ENCODE measurements around the gene CDH4.

CDH4 gene

DNA sequence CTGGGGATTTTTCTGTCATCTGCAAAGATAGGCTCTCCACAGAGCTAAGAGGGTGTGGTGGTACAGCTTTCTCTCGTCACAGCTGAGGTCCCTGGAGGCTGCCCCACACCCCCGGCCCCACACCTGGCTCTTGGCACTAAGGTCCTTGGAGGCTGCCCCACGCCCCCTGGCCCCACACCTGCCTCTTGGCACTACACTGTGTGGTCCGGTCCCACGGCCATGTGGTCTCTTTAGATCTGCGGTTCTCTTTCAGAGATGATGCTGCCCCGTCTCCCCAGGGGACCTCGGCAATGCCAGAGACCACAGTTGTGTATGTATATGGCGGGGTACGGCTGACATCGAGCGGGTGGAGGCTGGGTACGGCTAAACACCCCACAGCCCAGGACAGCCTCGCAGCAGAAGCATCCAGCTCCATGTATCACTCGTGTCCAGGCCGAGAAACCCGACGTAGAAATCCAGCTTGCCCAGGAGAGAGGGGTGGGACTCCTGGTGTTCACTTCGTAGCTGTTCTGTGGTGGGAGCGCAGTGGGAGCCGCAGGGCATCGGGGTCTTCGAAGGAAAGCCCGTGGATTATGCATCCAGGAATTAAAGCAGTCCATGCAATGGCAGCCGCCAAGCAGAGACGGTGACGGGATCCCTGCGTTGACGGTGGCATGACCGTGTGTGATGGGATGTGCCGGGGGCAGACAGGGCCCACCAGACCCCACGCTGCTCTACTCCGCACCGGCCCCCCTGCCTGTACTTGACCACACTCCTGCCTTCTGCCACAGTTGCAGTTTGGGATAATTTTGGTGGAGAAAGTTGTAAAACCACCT is 292.1 kb downstream of the CDH4 start:
- in situ Hi-C loops (cut with MboI; ENCODE audit: low sequenced_read_pairs), result no loop called here

GRCh38 chr20:61544910-61545889 is 293.1 kb downstream of the CDH4 start:
- in situ Hi-C loops (cut with MboI; ENCODE audit: low sequenced_read_pairs), result no loop called here

GRCh38 chr20:61546641-61547040 is 294.6 kb downstream of the CDH4 start:
- in situ Hi-C loops (cut with MboI; ENCODE audit: low sequenced_read_pairs), result no loop called here

DNA sequence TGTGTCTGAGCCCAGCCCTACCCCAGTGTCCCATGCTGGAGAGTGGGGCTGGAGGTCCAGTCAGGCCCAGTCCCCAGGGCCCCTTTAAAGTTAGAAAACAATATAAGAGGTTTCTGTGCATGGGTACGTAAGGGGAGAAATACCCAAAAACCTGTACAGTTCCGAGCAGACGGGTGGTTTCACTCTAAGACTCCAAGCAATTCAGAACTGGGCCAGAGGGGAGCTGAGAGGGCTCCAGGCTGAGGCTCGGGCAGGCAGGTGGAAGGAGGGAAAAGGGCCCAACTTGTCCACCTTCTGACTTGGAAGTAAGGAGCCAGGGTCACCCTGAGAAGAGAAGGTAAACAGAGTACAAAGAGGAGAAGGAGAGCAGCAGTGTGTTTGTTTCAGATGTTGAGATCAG is 296.0 kb downstream of the CDH4 start:
- in situ Hi-C loops (cut with MboI; ENCODE audit: low sequenced_read_pairs), result no loop called here

DNA sequence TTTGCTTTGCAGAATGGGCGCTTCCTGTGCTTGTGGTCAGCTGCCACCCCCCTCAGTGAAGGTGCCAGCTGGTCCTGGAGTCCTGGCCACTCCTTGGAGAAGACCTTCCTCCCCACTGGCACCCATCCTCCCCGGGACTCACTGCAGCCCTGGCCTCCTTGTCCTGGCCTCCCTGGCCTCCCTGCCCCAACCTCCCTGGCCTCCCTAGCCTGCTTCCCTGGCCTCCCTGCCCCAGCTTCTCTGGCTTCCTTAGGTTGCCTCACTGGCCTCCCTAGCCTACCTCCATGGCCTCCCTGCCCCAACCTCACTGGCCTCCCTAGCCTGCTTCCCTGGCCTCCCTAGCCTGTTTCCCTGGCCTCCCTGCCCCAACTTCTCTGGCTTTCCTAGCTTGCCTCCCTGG is 297.8 kb downstream of the CDH4 start:
- in situ Hi-C loops (cut with MboI; ENCODE audit: low sequenced_read_pairs), result no loop called here

GRCh38 chr20:61551401-61551800 is 299.3 kb downstream of the CDH4 start:
- in situ Hi-C loops (cut with MboI; ENCODE audit: low sequenced_read_pairs), result no loop called here

DNA sequence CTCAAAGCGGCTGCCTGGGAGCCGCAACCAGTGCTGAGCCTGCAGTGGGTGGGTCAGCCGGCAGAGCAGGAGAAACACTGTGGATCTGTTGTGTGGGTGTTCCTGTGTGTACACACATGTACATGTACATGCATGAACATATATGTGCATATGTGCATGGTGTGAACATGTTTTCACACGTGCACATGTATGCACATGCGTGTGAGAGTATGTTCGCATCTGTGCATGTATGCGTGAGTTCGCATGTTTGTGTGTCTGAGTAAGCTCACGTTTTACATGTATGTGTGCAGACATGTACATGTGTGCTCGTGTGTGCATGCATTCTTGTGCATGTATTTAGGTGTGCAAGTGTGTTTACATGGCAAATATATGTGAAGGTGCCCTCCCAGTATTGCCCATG is 302.6 kb downstream of the CDH4 start:
- in situ Hi-C loops (cut with MboI; ENCODE audit: low sequenced_read_pairs), result no loop called here

DNA sequence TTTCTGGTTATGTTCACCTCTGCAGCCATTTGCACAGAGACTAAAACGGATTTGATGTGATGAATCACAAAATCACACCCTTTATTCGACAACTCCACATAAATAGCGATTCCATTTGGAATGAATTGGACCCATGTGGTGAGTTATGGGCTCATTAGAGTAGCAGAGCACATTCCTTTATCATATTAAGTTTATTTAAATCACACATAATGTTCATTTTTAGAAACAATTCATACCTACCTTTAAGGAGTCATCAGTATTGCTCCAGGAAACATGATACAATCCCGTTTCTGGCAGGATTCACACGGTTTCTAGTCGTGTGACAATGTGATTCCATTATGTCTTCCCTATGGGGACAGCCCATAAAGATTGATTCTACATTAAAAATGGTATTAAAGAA is 303.5 kb downstream of the CDH4 start:
- in situ Hi-C loops (cut with MboI; ENCODE audit: low sequenced_read_pairs), result no loop called here

GRCh38 chr20:61556111-61556510 is 304.1 kb downstream of the CDH4 start:
- in situ Hi-C loops (cut with MboI; ENCODE audit: low sequenced_read_pairs), result no loop called here

DNA sequence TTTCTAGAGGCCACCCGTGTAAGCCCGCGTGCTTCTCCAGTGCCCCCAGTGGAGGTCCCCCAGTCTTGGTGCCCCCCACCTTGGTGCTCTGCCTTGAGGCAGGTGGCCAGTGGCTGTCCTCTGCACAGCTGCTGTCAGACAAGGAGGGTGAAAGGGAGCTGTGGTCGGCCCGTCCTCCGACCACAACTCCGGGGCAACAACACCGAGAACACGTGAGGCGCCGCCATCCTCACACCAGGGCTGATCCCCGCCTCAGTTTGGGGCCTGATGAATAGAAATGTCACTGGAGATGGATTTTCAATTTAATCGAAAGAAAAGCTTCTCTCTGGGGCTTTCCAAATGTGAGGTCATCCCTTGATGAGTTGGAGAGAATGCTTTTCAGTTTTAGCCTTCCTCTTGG is 304.6 kb downstream of the CDH4 start:
- in situ Hi-C loops (cut with MboI; ENCODE audit: low sequenced_read_pairs), result no loop called here

- in situ Hi-C loops (cut with MboI; ENCODE audit: low sequenced_read_pairs), result no loop called here
Measured at GRCh38 chr20:61557621-61558020, 305.6 kb downstream of the CDH4 start.

- in situ Hi-C loops (cut with MboI; ENCODE audit: low sequenced_read_pairs), result no loop called here
Measured at GRCh38 chr20:61558726-61559125, 306.7 kb downstream of the CDH4 start.

DNA sequence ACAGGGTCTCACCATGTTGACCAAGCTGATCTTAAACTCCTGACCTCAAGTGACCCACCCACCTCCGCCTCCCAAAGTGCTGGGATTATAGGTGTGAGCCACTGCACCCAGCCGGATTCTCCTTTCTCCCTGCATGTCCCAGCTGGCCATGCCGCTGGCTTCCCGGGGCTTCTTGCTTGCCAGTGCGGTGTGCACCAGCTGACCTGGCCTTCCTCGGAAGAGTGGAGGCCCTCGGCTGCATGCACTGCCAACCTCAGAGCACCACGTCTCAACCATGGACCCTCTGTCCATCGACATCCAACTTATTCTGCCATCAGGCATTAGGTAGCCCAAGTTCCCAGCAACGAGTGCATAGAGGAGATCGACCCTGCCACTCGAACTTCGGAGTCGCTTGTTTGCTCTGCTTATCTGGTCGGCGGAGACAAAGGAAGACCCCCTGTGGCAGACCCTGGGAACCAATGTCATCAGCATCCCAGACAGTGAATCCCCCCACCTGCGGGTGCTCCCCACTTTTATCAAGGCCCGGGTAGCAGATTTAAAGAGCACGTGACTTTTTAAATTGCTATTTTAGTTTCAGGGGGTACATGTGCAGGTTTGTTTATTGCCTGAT is 307.8 kb downstream of the CDH4 start:
- in situ Hi-C loops (cut with MboI; ENCODE audit: low sequenced_read_pairs), result no loop called here

DNA sequence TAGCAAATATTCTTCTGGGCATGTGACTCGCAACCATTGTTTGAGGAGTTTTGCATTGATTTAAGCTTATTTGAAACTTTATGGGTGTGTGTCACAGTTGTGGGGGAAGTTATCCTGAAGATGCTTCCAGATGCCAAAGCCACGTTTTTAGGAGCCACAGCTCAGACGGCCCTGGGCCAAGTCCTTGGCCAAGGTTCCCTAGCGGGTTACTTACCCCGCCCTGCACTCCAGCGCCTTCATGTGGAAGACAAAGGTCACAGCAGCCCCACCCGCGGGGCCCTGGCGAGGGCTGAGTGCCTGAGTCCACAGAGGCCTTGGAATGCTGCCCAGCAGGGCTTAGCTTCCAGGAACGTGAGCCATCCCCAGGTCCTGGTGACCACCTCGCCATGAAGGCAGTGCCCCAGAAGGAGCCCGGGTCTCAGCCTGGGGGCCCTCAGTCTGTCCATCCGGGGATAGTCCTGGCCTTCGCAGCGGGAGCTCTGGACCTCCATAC is 308.3 kb downstream of the CDH4 start:
- in situ Hi-C loops (cut with MboI; ENCODE audit: low sequenced_read_pairs), result no loop called here

GRCh38 chr20:61561111-61561830 is 309.2 kb downstream of the CDH4 start:
- in situ Hi-C loops (cut with MboI; ENCODE audit: low sequenced_read_pairs), result no loop called here

DNA sequence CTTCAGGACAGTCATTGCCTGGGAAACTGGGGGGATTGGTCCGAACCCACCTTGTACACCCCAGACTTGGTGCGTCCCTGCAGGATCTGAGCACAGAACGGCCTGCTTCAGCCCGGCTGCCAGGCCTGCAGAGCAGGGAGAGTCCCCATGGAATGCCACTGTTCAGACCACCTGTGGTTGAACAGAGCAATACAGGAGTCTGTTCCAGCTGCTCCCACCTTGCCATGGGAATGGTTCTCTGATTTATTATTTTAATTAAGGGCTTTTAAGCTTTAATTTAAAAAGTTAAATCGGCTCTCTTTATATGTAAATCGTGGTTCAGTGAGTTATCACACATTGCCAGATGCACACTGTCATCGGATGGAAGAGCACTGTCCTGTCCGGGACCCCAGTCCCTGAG is 310.4 kb downstream of the CDH4 start:
- in situ Hi-C loops (cut with MboI; ENCODE audit: low sequenced_read_pairs), result no loop called here

- in situ Hi-C loops (cut with MboI; ENCODE audit: low sequenced_read_pairs), result no loop called here
Measured at GRCh38 chr20:61562897-61563504, 310.9 kb downstream of the CDH4 start.

DNA sequence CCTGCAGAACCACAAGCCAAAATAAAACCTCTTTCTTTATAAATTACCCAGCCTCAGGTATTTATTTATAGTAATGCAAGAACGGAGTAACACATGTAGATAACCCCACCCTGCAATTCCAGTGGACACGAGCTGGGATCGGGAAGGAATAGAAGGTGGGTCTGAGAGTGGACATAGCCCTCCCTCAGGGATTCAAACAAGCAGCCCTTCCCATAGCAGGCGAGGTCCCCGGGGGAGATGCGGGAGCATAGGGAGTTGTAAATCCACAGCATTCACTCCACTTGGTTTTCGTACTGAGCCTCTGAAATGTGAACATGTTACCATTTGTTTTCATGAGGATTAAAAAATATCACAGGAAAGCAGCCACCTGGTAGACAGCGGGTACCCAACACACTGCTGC is 312.6 kb downstream of the CDH4 start:
- in situ Hi-C loops (cut with MboI; ENCODE audit: low sequenced_read_pairs), result no loop called here

GRCh38 chr20:61565791-61566190 is 313.7 kb downstream of the CDH4 start:
- in situ Hi-C loops (cut with MboI; ENCODE audit: low sequenced_read_pairs), result no loop called here

DNA sequence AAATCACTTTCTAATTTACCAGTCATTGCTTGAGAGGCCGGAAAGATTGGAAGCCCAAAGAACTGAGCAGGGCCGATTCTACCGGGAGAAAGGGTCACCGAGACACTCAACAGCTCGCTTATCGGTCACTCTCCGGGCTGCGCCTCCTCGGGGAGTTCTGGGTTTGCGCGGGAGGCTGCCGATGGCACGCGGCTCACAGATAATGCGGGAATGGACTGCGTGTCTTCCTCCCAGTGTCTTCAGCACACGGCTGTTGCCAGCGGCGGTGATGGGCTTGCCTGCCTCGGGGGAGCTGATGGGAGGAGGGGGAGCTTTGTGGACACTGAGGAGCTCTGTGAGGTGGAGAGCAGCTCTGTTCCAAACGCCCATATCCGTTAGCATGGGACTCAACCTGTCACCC is 314.6 kb downstream of the CDH4 start:
- in situ Hi-C loops (cut with MboI; ENCODE audit: low sequenced_read_pairs), result no loop called here

All from hTERT RPE-1 (cell line).